HG02938 (cell line): Measurements from ENCODE around the gene MTHFD1.
"Not testable (repeated sequence)": the region's sequence is repeated elsewhere in the genome, so short reads cannot be mapped to it uniquely, and the experiment has no call there.

Experiments
- ATAC-seq: cut with Tn5 transposase; IDR thresholded peaks from one replicate; pipeline ENCODE4 v1.9.1; 2021; ENCODE audit warnings: mild to moderate bottlenecking, moderate library complexity; ENCODE audit not compliant: unreplicated experiment

Gene MTHFD1

DNA sequence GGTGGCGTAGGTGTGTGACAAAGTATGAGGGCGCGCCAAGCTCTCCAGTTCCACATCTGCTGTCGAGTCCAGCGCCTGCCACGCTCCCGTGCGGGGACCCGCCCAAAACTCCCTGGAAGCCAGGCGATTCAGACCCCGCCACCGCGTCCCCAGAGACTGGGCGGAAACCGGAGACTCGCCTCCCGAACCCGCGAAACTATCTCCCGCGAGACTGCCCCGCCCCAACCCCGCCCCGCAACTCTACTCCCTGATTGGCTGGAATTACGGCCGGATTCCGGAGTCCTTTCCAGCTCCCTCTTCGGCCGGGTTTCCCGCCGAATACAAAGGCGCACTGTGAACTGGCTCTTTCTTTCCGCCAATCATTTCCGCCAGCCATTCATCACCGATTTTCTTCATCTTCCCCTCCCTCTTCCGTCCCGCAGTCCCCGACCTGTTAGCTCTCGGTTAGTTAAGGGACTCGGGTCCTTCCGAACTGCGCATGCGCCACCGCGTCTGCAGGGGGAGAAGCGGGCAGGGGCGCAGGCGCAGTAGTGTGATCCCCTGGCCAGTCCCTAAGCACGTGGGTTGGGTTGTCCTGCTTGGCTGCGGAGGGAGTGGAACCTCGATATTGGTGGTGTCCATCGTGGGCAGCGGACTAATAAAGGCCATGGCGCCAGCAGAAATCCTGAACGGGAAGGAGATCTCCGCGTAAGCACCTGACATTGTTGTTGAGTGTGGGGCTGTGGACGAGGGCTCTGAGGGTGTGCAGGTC lies at the start of gene MTHFD1:
TSS of gene MTHFD1 (plus strand) at position 572 of the 751 bp plus-strand sequence. CDS start at position 647, 75 bp downstream.
- peak; percentile 73 for ATAC-seq

DNA sequence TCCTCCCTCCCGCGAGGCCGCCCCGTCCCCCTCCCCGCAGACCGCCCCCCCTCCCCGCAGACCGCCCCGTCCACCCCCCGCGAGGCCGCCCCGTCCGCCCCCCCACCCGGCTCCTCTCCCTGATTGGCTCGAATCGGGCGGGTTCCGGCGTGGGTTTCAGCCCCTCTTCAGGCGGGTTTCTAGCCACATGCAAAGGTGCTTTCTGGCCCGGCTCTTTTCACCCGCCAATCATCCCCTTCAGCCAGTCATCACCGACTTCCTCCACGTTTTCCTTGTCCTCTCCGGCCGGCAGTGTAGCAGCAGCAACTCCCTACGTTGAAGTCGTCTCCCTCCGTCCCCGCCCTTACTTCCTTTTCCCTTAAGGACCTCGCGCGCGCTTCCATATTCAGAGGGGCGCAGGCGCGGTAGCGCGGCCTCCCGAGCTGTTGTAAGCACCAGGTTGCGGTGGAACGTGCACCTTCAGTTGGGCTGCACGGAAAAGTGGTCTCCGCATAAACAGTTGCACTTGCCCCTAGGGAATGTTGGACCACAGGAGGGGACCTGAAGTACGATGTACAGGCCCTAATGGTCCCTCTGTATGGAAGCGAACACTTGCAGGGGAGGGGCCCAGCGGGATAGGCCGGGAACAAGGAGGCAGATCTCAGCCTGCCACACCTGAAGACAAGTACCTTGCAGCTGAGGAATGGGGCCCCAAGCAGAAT lies 49.4 kb upstream of the MTHFD1 start:
- ATAC-seq, result peak; percentile 82

- ATAC-seq, result no peak
Measured at GRCh38 chr14:64340560-64341196, 47.5 kb upstream of the MTHFD1 start.

DNA sequence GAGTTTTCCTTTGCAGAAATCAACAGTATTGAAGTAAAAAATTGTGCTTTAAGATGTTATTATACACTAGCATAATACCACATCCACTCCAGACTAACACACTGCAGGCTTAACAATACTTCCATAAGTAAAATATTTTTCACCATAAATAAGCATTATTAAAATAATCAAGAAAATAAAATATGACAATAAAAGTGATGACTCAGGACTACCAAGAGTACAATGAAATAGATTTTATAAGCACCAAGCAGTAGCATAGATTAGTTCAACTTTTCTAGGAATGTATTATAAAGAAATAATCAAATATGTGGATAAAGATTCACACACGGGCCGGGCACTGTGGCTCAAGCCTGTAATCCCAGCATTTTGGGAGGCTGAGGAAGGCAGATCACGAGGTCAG lies 40.4 kb upstream of the MTHFD1 start:
- no peak for ATAC-seq

DNA sequence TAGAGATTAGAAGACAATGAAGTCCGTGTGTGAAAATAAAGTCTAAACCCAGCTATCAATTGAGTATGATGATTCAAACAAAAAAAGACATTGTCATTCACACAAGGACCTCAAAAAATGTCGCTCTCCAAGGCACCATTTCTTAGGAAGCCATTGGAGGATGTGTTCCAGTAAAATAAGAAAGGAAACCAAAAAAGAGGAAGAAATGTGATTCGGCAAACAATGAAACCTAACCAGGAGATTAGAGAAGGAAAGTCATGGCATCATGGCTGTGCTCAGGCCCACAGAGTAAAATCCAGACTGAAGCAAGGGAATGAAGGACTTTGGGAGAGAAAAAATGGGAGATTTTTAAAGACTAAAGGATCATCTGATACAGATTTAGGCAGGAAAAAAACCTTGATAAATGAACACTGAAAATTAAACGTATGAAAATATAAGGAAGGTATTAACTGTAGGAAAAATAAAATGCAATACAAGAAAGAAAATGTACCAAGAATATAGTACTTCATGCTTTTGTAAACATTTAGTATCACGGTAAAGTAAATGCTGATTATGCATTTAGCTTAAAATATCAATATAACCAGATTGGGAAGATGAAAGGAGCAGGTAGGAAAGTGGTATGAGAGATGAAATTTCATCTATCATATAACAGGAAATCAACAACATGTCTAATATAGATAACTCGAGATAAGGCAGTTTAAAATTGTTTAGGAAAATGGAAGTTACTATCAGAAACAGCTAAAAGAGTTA lies 38.2 kb upstream of the MTHFD1 start:
- no peak for ATAC-seq

- ATAC-seq, result no peak
Measured at GRCh38 chr14:64363265-64363846, 24.8 kb upstream of the MTHFD1 start.

GRCh38 chr14:64364907-64365306 lies 23.2 kb upstream of the MTHFD1 start:
- ATAC-seq, result no peak

GRCh38 chr14:64365358-64365889 lies 22.7 kb upstream of the MTHFD1 start:
- not testable (repeated sequence) for ATAC-seq

DNA sequence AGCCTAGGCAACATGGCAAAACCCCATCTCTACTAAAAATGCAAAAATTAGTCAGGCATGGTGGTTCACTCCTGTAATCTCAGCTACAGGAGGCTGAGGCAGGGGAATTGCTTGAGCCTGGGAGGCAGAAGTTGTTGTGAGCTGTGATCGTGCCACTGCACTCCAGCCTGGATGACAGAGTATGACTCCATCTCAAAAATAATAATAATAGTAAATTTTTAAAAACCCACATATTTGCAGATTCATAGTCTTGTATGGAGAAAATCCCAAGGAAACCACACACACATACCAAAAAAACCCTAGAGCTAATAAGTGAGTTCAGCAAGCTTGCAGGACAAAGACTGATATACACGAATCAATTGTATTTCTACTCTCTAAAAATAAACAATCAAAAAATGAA lies 19.0 kb upstream of the MTHFD1 start:
- no peak for ATAC-seq

- ATAC-seq, result no peak
Measured at GRCh38 chr14:64387232-64387781, 846 bp upstream of the MTHFD1 start.

DNA sequence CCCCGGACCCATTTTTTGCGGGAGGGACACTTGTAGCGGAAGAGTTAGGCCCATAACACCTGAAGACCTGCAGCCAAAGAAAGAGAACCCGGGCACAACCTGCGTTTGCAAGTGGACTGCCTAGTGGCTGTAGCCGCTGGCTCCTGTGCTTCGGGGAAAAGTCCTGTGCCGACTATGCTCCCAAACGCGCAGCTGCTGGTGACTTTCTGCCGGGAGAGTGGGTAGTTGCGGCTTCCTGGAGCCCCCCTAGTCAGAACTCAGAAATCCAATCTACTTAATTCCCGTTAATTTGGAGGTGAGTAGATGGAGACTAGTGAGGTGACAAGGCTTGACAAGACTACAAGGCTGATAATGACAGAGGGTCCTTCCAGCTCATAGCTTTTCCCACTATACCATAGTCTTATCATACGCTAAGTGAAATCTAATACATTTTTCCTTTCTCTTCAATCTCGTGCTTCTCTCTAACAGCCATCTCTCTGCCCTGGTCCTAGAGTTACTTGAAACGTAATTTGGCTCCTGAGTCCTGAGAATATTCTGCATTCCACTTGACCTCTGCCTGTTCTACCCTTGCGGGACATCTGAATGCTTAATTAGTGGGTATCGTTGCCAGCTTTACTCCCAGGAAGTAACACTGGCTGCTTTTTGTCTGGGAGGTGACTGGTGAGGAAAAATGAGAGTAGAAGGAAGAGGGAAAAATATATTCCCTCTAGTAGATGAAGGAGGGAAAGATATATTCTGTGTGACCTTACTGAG lies 556 bp downstream of the MTHFD1 start:
- peak; percentile 8 for ATAC-seq

DNA sequence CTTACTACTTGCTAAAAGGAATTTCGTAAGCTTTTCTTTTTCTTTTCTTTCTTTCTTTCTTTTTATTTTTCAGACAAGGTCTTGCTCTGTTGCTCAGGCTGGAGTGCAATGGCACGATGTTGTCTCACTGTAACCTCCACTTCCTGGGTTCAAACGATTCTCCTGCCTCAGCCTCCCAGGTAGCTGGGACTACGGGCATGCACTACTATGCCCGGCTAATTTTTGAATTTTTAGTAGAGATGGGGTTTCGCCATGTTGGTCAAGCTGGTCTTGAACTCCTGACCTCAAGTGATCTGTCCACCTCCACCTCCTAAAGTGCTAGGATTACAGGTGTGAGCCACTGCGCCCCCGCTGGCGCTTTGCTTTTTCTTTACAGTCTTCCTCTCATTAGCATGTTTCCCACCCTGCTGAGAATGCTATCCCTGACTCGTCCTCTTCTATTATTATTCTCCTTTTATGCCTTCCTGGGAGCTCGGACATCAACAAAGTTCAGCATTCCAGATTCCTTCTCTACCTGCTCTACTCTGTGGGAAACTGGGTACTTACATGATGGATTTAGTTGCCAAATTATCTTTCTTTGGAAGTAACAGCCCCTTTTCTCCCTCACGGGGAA lies 3.1 kb downstream of the MTHFD1 start:
- no peak for ATAC-seq

DNA sequence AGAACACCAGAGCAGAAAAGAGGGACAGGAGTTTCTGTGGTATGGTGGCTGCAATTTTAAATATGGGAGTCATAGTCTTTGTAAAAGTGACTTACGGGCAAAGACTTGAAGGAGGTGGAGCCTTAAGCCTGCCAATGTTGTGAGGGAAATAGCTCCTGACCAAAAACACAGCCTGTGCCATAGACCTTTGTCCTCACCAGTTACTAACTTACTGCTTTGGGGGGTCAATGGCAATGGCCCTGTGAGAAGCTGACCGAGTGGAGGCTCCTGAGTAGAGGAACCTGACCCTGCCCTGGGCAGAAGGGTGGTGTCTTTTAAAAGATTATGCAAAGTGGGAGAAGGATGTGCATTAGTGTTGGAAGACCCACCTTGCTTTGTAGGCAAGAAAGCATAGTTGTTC lies 3.8 kb downstream of the MTHFD1 start:
- ATAC-seq, result no peak

- not testable (repeated sequence) for ATAC-seq
Measured at GRCh38 chr14:64393189-64393726, 5.1 kb downstream of the MTHFD1 start.

- ATAC-seq, result no peak
Measured at GRCh38 chr14:64394423-64394822, 6.3 kb downstream of the MTHFD1 start.

DNA sequence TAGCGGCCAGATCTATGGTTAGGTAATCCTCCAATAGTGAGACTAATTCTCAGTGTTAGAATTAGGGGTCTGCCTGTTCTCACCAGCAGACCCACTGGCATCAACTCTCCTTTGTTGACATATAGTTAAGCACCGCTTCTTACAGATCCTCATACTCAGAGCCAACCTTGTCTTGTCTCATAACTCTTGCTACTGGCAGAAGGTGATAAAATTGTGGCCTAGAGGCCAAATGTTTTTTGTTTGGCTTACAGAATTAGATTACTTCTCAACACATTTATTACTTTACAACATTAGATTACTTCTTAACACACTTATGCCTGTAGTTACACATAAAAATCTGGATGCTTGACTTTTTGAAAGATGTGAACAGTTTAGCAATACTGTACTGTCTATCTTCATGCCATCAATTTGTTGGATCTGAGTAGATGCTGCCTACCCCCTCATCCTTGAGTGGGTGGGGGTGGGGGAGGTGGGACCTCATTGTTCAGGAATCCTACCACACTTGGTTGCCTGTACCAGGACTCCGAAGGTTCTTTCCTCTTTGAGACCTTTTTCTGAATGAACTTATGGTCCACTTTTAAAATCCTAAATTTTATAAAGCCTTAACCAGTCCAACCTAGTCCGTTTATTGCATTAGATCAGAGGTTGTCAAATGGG lies 7.0 kb downstream of the MTHFD1 start:
- no peak for ATAC-seq

DNA sequence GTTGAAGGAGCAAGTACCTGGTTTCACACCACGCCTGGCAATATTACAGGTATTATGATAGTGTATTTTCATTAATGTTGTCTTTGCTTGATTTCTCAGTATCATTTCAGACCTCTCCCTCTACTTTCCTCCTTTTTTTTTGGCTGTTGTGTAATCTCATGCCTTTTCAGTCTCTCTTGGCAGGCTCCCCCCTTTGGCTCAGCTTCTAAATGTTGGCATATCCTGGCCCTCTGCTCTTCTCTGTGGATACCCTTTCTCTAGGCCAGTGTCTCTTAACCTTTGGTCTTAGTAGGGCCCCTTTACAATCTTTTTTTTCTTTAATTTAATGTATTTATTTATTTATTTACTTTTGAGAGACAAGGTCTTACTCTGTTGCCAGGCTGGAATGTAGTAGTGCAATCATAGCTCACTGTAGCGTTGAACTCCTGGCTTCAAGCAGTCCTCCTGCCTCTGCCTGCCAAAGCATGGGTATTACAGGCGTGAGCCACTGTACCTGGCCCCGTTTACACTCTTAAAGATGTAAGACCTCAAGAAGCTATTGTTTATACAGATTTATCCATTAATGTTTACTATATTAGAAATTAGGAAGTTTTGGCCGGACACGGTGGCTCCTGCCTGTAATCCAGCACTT lies 12.8 kb downstream of the MTHFD1 start:
- no peak for ATAC-seq

DNA sequence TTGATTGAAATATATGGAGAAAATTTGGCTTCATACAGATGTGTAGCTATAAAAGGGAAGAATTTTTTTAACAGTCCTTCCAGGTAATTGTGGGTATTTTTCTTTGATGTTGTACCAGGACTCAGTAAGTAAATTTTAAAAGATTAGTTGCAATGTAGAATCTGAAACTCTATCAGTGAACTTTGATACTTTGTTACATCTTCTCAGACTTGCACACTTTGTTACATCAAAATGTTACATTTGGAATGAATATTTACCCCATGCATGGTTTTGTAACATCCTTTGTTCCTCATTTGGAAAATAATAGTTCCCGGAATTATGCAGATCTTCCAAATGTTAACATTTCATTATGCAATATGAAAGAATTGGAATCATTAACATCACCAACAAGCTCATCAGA lies 13.8 kb downstream of the MTHFD1 start:
- ATAC-seq, result no peak
